WTC11 (cell line): Measurements from ENCODE around the gene HCFC1. TPM values are rescaled to one million over a fixed set of nuclear protein-coding genes. Genes with fewer than 3 reads are reported as not detected.

ENCODE experiments used
- ATAC-seq: fragments of 200-7000 bp; cut with Tn5 transposase; 2 replicates; pipeline ENCODE4 v1.10.0; 2021; ENCODE audit warnings: mild to moderate bottlenecking, moderate library complexity
- CTCF ChIA-PET: fragments of 300-600 bp; sonication (Branson Sonifier 250); formaldehyde crosslinking; loops from one replicate; lab custom pipeline; 2021; ENCODE audit warnings: antibody characterized with exemption; lab: Charles Lee
- POLR2A ChIA-PET: fragments of 350-600 bp; sonication (Branson Sonifier 250); formaldehyde crosslinking; loops from one replicate; lab custom pipeline; 2021; ENCODE audit warnings: antibody characterized with exemption; lab: Charles Lee
- DNase-seq: peaks from one replicate; pipeline ENCODE4 v3.0.0; 2021; ENCODE audit warnings: low spot score
- H3K27ac Mint-ChIP-seq: 2 replicates; pipeline ENCODE4 v1.8.0; 2021; ENCODE audit warnings: mixed read lengths
- H3K27me3 Mint-ChIP-seq: 2 replicates; pipeline ENCODE4 v1.8.0; 2021; ENCODE audit warnings: low read depth, mild to moderate bottlenecking, moderate library complexity, mixed read lengths
- H3K36me3 Mint-ChIP-seq: 2 replicates; pipeline ENCODE4 v1.8.0; 2021; ENCODE audit warnings: mixed read lengths
- H3K4me1 Mint-ChIP-seq: 2 replicates; pipeline ENCODE4 v1.8.0; 2022; ENCODE audit warnings: mixed read lengths
- H3K4me3 Mint-ChIP-seq: 2 replicates; pipeline ENCODE4 v1.8.0; 2021; ENCODE audit warnings: mild to moderate bottlenecking, moderate library complexity, mixed read lengths
- H3K9me3 Mint-ChIP-seq: 2 replicates; pipeline ENCODE4 v1.8.0; 2021; ENCODE audit warnings: mixed read lengths
- FOXP1 ChIP-seq: sonication (generic); formaldehyde crosslinking; IDR thresholded peaks from 2 replicates; pipeline ENCODE4 v1.8.0; 2022; ENCODE audit warnings: missing genetic modification reagents, mild to moderate bottlenecking, moderate library complexity, borderline replicate concordance
- RELA ChIP-seq: sonication (generic); formaldehyde crosslinking; IDR thresholded peaks from 2 replicates; pipeline ENCODE4 v1.8.1; 2022; ENCODE audit warnings: missing genetic modification reagents, mild to moderate bottlenecking, borderline replicate concordance
- RORB ChIP-seq: fragments of 250-450 bp; sonication (Bioruptor Pico); IDR thresholded peaks from 2 replicates; pipeline ENCODE4 v1.9.0; 2021; ENCODE audit warnings: mild to moderate bottlenecking
- TCF7 ChIP-seq: sonication (generic); formaldehyde crosslinking; IDR thresholded peaks from 2 replicates; pipeline ENCODE4 v1.8.0; 2022; ENCODE audit warnings: mild to moderate bottlenecking, low read depth, missing genetic modification reagents, moderate library complexity
- total RNA-seq: library from RNA; stranded (reverse); gene quantifications from 3 replicates; pipeline ENCODE4 v1.2.3, GENCODE V29; 2021
- TF ChIP-seq, protein P1 (sequence below): sonication (generic); formaldehyde crosslinking; IDR thresholded peaks from 2 replicates; pipeline ENCODE4 v1.8.1; 2023; ENCODE audit warnings: mild to moderate bottlenecking, moderate library complexity, missing genetic modification reagents
- TF ChIP-seq, protein P2 (sequence below): sonication (generic); formaldehyde crosslinking; IDR thresholded peaks from 2 replicates; pipeline ENCODE4 v1.8.0; 2023; ENCODE audit warnings: missing genetic modification reagents, mild to moderate bottlenecking, borderline replicate concordance
- TF ChIP-seq, protein P3 (sequence below): fragments of 250-450 bp; sonication (Bioruptor Pico); IDR thresholded peaks from 2 replicates; pipeline ENCODE4 v1.9.0; 2021; ENCODE audit warnings: mild to moderate bottlenecking
- TF ChIP-seq, protein P4 (sequence below): sonication (generic); formaldehyde crosslinking; IDR thresholded peaks from 2 replicates; pipeline ENCODE4 v1.8.0; 2022; ENCODE audit warnings: mild to moderate bottlenecking, missing genetic modification reagents
- TF ChIP-seq, protein P5 (sequence below): sonication (generic); formaldehyde crosslinking; IDR thresholded peaks from 2 replicates; pipeline ENCODE4 v1.8.1; 2023; ENCODE audit warnings: mild to moderate bottlenecking, missing genetic modification reagents, moderate library complexity
- TF ChIP-seq, protein P6 (sequence below): sonication (generic); formaldehyde crosslinking; conservative IDR thresholded peaks from 2 replicates; pipeline ENCODE4 v1.8.1; 2023; ENCODE audit warnings: mild to moderate bottlenecking, low read depth, missing genetic modification reagents, moderate library complexity
- TF ChIP-seq, protein P7 (sequence below): fragments of 250-450 bp; sonication (Bioruptor Pico); IDR thresholded peaks from 2 replicates; pipeline ENCODE4 v2.1.2; 2022; ENCODE audit warnings: mild to moderate bottlenecking, moderate library complexity
- TF ChIP-seq, protein P8 (sequence below): fragments of 250-450 bp; sonication (Bioruptor Pico); IDR thresholded peaks from 2 replicates; pipeline ENCODE4 v1.8.0; 2021; ENCODE audit warnings: mild to moderate bottlenecking

HCFC1 gene
- total RNA-seq, 1 experiment from 2014 or later: 130 TPM

DNA sequence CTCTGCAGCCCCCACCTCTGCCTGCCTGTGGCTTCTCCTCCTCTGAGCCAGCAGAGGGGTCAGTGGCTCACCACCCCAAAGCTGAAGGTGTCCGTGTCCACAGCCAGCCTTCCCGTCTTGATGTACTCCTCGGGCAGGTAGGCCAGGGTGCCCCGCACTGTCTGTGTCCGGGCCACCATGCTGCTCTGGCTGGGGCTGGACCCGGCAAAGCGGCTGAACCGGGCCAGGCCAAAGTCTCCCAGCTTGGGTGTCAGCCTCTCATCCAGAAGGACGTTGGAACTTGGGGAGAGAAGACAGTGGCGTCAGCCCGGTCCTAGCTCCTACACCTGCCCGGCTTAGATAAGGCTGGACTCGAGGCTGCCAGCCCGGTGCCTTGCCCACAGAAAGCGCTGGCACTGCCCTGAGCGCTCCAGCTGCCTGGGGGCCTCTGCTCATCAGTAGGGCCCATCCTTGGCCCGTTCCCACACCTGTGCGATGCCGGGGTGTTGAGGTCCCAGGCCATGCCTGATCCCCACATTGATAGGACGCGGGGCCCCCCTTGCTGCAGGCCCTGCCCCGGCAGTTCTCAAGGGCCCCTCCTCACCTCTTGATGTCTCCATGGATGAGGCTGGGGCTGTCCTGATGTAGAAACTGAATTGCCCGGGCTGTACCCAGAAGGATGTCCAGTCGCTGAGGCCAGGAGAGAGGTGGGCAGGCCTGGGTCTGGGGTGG is 44.9 kb upstream of the HCFC1 start:
- ATAC-seq: no peak
- CTCF ChIA-PET: no interaction called here
- no peak for DNase-seq
- POLR2A ChIA-PET: no interaction called here
- Mint-ChIP-seq H3K4me3 (no peak overlapping the region), H3K36me3 (peaks cover 5% of the 10 kb centered on the region), H3K9me3 (no peaks in the 10 kb centered on the region), H3K27me3 (no peaks in the 10 kb centered on the region), H3K27ac (no peak overlapping the region), H3K4me1 (peaks cover 20% of the 10 kb centered on the region)
- TF ChIP-seq, protein P1, sequence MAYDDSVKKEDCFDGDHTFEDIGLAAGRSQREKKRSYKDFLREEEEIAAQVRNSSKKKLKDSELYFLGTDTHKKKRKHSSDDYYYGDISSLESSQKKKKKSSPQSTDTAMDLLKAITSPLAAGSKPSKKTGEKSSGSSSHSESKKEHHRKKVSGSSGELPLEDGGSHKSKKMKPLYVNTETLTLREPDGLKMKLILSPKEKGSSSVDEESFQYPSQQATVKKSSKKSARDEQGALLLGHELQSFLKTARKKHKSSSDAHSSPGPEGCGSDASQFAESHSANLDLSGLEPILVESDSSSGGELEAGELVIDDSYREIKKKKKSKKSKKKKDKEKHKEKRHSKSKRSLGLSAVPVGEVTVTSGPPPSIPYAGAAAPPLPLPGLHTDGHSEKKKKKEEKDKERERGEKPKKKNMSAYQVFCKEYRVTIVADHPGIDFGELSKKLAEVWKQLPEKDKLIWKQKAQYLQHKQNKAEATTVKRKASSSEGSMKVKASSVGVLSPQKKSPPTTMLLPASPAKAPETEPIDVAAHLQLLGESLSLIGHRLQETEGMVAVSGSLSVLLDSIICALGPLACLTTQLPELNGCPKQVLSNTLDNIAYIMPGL (CRISPR knock-in tag): no peak
- TF ChIP-seq, protein P2, sequence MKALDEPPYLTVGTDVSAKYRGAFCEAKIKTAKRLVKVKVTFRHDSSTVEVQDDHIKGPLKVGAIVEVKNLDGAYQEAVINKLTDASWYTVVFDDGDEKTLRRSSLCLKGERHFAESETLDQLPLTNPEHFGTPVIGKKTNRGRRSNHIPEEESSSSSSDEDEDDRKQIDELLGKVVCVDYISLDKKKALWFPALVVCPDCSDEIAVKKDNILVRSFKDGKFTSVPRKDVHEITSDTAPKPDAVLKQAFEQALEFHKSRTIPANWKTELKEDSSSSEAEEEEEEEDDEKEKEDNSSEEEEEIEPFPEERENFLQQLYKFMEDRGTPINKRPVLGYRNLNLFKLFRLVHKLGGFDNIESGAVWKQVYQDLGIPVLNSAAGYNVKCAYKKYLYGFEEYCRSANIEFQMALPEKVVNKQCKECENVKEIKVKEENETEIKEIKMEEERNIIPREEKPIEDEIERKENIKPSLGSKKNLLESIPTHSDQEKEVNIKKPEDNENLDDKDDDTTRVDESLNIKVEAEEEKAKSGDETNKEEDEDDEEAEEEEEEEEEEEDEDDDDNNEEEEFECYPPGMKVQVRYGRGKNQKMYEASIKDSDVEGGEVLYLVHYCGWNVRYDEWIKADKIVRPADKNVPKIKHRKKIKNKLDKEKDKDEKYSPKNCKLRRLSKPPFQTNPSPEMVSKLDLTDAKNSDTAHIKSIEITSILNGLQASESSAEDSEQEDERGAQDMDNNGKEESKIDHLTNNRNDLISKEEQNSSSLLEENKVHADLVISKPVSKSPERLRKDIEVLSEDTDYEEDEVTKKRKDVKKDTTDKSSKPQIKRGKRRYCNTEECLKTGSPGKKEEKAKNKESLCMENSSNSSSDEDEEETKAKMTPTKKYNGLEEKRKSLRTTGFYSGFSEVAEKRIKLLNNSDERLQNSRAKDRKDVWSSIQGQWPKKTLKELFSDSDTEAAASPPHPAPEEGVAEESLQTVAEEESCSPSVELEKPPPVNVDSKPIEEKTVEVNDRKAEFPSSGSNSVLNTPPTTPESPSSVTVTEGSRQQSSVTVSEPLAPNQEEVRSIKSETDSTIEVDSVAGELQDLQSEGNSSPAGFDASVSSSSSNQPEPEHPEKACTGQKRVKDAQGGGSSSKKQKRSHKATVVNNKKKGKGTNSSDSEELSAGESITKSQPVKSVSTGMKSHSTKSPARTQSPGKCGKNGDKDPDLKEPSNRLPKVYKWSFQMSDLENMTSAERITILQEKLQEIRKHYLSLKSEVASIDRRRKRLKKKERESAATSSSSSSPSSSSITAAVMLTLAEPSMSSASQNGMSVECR (CRISPR knock-in tag): no peak
- TF ChIP-seq FOXP1 (CRISPR knock-in tag) (no peak), RELA (CRISPR knock-in tag) (no peak), TCF7 (no peak), RORB (CRISPR knock-in tag) (no peak)
- TF ChIP-seq, protein P3, sequence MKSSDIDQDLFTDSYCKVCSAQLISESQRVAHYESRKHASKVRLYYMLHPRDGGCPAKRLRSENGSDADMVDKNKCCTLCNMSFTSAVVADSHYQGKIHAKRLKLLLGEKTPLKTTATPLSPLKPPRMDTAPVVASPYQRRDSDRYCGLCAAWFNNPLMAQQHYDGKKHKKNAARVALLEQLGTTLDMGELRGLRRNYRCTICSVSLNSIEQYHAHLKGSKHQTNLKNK (CRISPR knock-in tag): no peak
- TF ChIP-seq, protein P4, sequence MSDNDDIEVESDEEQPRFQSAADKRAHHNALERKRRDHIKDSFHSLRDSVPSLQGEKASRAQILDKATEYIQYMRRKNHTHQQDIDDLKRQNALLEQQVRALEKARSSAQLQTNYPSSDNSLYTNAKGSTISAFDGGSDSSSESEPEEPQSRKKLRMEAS (CRISPR knock-in tag): no peak
- TF ChIP-seq, protein P5, sequence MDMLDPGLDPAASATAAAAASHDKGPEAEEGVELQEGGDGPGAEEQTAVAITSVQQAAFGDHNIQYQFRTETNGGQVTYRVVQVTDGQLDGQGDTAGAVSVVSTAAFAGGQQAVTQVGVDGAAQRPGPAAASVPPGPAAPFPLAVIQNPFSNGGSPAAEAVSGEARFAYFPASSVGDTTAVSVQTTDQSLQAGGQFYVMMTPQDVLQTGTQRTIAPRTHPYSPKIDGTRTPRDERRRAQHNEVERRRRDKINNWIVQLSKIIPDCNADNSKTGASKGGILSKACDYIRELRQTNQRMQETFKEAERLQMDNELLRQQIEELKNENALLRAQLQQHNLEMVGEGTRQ: no peak
- TF ChIP-seq, protein P6, sequence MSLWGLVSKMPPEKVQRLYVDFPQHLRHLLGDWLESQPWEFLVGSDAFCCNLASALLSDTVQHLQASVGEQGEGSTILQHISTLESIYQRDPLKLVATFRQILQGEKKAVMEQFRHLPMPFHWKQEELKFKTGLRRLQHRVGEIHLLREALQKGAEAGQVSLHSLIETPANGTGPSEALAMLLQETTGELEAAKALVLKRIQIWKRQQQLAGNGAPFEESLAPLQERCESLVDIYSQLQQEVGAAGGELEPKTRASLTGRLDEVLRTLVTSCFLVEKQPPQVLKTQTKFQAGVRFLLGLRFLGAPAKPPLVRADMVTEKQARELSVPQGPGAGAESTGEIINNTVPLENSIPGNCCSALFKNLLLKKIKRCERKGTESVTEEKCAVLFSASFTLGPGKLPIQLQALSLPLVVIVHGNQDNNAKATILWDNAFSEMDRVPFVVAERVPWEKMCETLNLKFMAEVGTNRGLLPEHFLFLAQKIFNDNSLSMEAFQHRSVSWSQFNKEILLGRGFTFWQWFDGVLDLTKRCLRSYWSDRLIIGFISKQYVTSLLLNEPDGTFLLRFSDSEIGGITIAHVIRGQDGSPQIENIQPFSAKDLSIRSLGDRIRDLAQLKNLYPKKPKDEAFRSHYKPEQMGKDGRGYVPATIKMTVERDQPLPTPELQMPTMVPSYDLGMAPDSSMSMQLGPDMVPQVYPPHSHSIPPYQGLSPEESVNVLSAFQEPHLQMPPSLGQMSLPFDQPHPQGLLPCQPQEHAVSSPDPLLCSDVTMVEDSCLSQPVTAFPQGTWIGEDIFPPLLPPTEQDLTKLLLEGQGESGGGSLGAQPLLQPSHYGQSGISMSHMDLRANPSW (CRISPR knock-in tag): no peak
- TF ChIP-seq, protein P7, sequence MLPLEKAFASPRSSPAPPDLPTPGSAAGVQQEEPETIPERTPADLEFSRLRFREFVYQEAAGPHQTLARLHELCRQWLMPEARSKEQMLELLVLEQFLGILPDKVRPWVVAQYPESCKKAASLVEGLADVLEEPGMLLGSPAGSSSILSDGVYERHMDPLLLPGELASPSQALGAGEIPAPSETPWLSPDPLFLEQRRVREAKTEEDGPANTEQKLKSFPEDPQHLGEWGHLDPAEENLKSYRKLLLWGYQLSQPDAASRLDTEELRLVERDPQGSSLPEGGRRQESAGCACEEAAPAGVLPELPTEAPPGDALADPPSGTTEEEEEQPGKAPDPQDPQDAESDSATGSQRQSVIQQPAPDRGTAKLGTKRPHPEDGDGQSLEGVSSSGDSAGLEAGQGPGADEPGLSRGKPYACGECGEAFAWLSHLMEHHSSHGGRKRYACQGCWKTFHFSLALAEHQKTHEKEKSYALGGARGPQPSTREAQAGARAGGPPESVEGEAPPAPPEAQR (CRISPR knock-in tag): no peak
- TF ChIP-seq, protein P8, sequence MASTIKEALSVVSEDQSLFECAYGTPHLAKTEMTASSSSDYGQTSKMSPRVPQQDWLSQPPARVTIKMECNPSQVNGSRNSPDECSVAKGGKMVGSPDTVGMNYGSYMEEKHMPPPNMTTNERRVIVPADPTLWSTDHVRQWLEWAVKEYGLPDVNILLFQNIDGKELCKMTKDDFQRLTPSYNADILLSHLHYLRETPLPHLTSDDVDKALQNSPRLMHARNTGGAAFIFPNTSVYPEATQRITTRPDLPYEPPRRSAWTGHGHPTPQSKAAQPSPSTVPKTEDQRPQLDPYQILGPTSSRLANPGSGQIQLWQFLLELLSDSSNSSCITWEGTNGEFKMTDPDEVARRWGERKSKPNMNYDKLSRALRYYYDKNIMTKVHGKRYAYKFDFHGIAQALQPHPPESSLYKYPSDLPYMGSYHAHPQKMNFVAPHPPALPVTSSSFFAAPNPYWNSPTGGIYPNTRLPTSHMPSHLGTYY: no peak
